Liver (tissue), 9 donors: ENCODE measurements around the gene MMP28. TPM values are rescaled to one million over a fixed set of nuclear protein-coding genes. Genes with fewer than 3 reads are reported as not detected.

Source experiments
- DNase-seq: peaks from one replicate; pipeline ENCODE4 v3.0.0-alpha.2; 2017; ENCODE audit warnings: low spot score
- H3K27ac ChIP-seq, 2 donors: one replicate each; pipeline ENCODE4 v1.7.0; 2013; ENCODE audit warnings: inconsistent platforms in 2 of 2, low read length in 2 of 2, control low read depth in 1 of 2, low read depth in 1 of 2, mild to moderate bottlenecking in 1 of 2
- H3K27me3 ChIP-seq, 4 donors: one replicate each; pipeline versions ENCODE4 v1.6.1 to v1.7.0; 2013; ENCODE audit warnings: low read length in 3 of 4, inconsistent platforms in 1 of 4, mild to moderate bottlenecking in 1 of 4, moderate library complexity in 1 of 4; ENCODE audit not compliant: control insufficient read depth in 4 of 4, insufficient read depth in 4 of 4
- H3K36me3 ChIP-seq, 4 donors: one replicate each; pipeline versions ENCODE4 v1.6.1 to v1.7.0; 2013; ENCODE audit warnings: low read length in 3 of 4, mild to moderate bottlenecking in 3 of 4, low read depth in 1 of 4, moderate library complexity in 1 of 4; ENCODE audit not compliant: control insufficient read depth in 4 of 4, insufficient read depth in 3 of 4
- H3K4me1 ChIP-seq, 4 donors: one replicate each; pipeline versions ENCODE4 v1.6.1 to v1.7.0; 2013; ENCODE audit warnings: low read length in 3 of 4, mild to moderate bottlenecking in 3 of 4, moderate library complexity in 1 of 4; ENCODE audit not compliant: control insufficient read depth in 4 of 4, insufficient read depth in 4 of 4
- H3K4me3 ChIP-seq, 3 donors: one replicate each; pipeline versions ENCODE4 v1.6.1 to v1.7.0; 2013; ENCODE audit warnings: low read length in 3 of 3, control low read depth in 1 of 3, low read depth in 1 of 3, mild to moderate bottlenecking in 1 of 3
- H3K9ac ChIP-seq, 2 donors: one replicate each; pipeline ENCODE4 v1.7.0; 2013; ENCODE audit warnings: low read length in 2 of 2, mild to moderate bottlenecking in 2 of 2, moderate library complexity in 2 of 2, control low read depth in 1 of 2, low read depth in 1 of 2
- H3K9me3 ChIP-seq, 4 donors: one replicate each; pipeline versions ENCODE4 v1.6.1 to v1.7.0; 2013; ENCODE audit warnings: low read length in 3 of 4; ENCODE audit not compliant: control insufficient read depth in 4 of 4
- EGR1 ChIP-seq, 2 donors: IDR thresholded peaks; 2 replicates each; pipeline ENCODE4 v1.6.1; 2016 to 2018; ENCODE audit warnings: antibody characterized with exemption in 2 of 2, low read depth in 2 of 2
- FOXA1 ChIP-seq: IDR thresholded peaks from 2 replicates; pipeline ENCODE4 v1.6.1; 2016; ENCODE audit warnings: antibody characterized with exemption
- FOXA2 ChIP-seq: IDR thresholded peaks from 2 replicates; pipeline ENCODE4 v1.6.1; 2016; ENCODE audit warnings: antibody characterized with exemption
- GABPA ChIP-seq, 2 donors: IDR thresholded peaks in 1 of 2; conservative IDR thresholded peaks in 1 of 2; 2 replicates each; pipeline ENCODE4 v1.6.1; 2016; ENCODE audit warnings: antibody characterized with exemption in 2 of 2, mild to moderate bottlenecking in 1 of 2, moderate library complexity in 1 of 2
- HNF4A ChIP-seq, 2 donors: conservative IDR thresholded peaks; 2 replicates each; pipeline ENCODE4 v1.6.1; 2016; ENCODE audit warnings: antibody characterized with exemption in 2 of 2, mild to moderate bottlenecking in 2 of 2
- HNF4G ChIP-seq: IDR thresholded peaks from 2 replicates; pipeline ENCODE4 v1.6.1; 2016; ENCODE audit warnings: antibody characterized with exemption
- JUND ChIP-seq, 2 donors: IDR thresholded peaks; 2 replicates each; pipeline ENCODE4 v1.6.1; 2016; ENCODE audit warnings: antibody characterized with exemption in 2 of 2
- NR2F2 ChIP-seq: IDR thresholded peaks from 2 replicates; pipeline ENCODE4 v1.6.1; 2016; ENCODE audit warnings: antibody characterized with exemption
- RAD21 ChIP-seq, 2 donors: IDR thresholded peaks; 2 replicates each; pipeline ENCODE4 v1.6.1; 2016; ENCODE audit warnings: antibody characterized with exemption in 2 of 2, mild to moderate bottlenecking in 2 of 2
- RXRA ChIP-seq, 2 donors: IDR thresholded peaks; 2 replicates each; pipeline ENCODE4 v1.6.1; 2017 to 2018; ENCODE audit warnings: antibody characterized with exemption in 2 of 2, mild to moderate bottlenecking in 1 of 2
- SP1 ChIP-seq: IDR thresholded peaks from 2 replicates; pipeline ENCODE4 v1.6.1; 2018; ENCODE audit warnings: antibody characterized with exemption, mild to moderate bottlenecking
- TAF1 ChIP-seq: conservative IDR thresholded peaks from 2 replicates; pipeline ENCODE4 v1.6.1; 2016; ENCODE audit warnings: antibody characterized with exemption, mild to moderate bottlenecking
- YY1 ChIP-seq: IDR thresholded peaks from 2 replicates; pipeline ENCODE4 v1.6.1; 2016; ENCODE audit warnings: antibody characterized with exemption, mild to moderate bottlenecking
- WGBS: extraction: QIAGEN DNeasy Blood & Tissue Kit; methylation state at CpG from one replicate; pipeline ENCODE4 v1.1.7; 2013; 5-methylcytosine and 5-hydroxymethylcytosine counted together
- polyA plus RNA-seq, 2 donors: library from polyadenylated mRNA; stranded (reverse) in 1 of 2; unstranded in 1 of 2; fragments of 200-250 nt in 1 of 2; fragments of >200 nt in 1 of 2; fragmentation: Nextera tagmentation in 1 of 2; extraction: Ambion mirVana in 1 of 2; gene quantifications; one replicate each; pipeline versions ENCODE4 v1.2.1 to v1.2.3, GENCODE V29; 2013 to 2015
- total RNA-seq, 2 donors: library from RNA; depleted of rRNA; stranded (reverse); fragments of >200 nt; gene quantifications; one replicate each; pipeline ENCODE4 v1.2.3, GENCODE V29; 2014
- TF ChIP-seq, protein P1 (sequence below): IDR thresholded peaks from 2 replicates; pipeline ENCODE4 v1.6.1; 2016; ENCODE audit warnings: antibody characterized with exemption, mild to moderate bottlenecking
- TF ChIP-seq, protein P2 (sequence below): fragments of 150-350 bp; IDR thresholded peaks from 2 replicates; pipeline ENCODE4 v1.5.1; 2017; ENCODE audit warnings: improper control_type of control experiment, low read depth, low read length; ENCODE audit not compliant: missing input control
- TF ChIP-seq, protein P3 (sequence below): IDR thresholded peaks from 2 replicates; pipeline ENCODE4 v1.6.1; 2016; ENCODE audit warnings: antibody characterized with exemption
- TF ChIP-seq, protein P4 (sequence below): IDR thresholded peaks from 2 replicates; pipeline ENCODE4 v1.6.1; 2016; ENCODE audit warnings: antibody characterized with exemption
- TF ChIP-seq, protein P5 (sequence below): IDR thresholded peaks from 2 replicates; pipeline ENCODE4 v1.6.1; 2016; ENCODE audit warnings: antibody characterized with exemption
- donor health status: healthy.
- donor health status: healthy.
- donor health status: healthy.
- donor health status: healthy.
- donor health status: healthy.

MMP28 gene
- total and polyA plus RNA-seq, 4 donors: 0.14 to 0.75 (median 0.44) TPM

DNA sequence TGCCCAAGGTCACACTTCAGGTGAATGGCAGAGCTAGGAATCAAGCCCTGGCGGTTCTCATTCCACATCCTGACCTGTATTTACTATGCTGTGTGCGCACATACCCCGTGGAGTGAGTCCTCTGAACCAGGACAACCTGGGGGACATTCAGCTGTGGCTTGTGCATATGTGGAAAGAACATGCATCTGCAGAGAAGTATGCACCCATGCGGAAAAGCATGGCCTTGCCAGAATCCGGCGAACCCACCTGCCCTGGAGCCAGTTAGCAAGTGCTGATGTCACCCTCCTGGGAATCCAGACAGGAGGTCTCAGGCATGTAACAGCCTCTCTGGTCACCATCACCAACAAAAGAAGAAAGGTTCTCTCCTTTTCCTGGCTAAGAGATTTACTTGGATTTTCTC lies 62.1 kb downstream of the MMP28 start:
- H3K27me3 ChIP-seq: no peaks in the 10 kb centered on the region

DNA sequence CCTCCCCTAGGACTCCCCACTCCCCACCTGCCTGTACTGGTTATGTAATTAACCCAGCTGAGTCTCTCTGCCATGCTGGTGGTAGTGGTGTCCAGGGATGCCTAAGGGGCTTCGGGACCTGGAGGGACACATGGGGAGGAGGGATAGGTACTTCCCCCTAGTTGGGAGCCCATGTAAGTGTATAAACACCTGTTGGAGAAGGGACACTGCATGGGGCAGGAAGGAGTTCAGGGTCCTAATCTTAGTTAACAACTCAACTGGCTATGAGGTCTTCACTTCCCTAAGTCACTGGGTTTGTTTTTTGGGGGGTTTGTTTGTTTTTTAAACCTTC lies 62.7 kb downstream of the MMP28 start:
- Histone ChIP-seq H3K27ac (no peak overlapping the region), H3K27me3 (no peaks in the 10 kb centered on the region), H3K36me3 (no peaks in the 10 kb centered on the region), H3K4me3 (no peak overlapping the region), H3K9ac (no peak overlapping the region), H3K4me1 (peaks cover 0 to 9% (median 5%) of the 10 kb centered on the region in 4 donors), H3K9me3 (no peaks in the 10 kb centered on the region)
- TF ChIP-seq HNF4G: no peak
- TF ChIP-seq HNF4A (conservative IDR thresholded peaks at IDR 0.05): no peak
- no peak for TF ChIP-seq YY1
- no peak for TF ChIP-seq RXRA (IDR thresholded peaks at IDR 0.05)
- TF ChIP-seq, protein P1, sequence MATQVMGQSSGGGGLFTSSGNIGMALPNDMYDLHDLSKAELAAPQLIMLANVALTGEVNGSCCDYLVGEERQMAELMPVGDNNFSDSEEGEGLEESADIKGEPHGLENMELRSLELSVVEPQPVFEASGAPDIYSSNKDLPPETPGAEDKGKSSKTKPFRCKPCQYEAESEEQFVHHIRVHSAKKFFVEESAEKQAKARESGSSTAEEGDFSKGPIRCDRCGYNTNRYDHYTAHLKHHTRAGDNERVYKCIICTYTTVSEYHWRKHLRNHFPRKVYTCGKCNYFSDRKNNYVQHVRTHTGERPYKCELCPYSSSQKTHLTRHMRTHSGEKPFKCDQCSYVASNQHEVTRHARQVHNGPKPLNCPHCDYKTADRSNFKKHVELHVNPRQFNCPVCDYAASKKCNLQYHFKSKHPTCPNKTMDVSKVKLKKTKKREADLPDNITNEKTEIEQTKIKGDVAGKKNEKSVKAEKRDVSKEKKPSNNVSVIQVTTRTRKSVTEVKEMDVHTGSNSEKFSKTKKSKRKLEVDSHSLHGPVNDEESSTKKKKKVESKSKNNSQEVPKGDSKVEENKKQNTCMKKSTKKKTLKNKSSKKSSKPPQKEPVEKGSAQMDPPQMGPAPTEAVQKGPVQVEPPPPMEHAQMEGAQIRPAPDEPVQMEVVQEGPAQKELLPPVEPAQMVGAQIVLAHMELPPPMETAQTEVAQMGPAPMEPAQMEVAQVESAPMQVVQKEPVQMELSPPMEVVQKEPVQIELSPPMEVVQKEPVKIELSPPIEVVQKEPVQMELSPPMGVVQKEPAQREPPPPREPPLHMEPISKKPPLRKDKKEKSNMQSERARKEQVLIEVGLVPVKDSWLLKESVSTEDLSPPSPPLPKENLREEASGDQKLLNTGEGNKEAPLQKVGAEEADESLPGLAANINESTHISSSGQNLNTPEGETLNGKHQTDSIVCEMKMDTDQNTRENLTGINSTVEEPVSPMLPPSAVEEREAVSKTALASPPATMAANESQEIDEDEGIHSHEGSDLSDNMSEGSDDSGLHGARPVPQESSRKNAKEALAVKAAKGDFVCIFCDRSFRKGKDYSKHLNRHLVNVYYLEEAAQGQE: no peak
- TF ChIP-seq, protein P2, sequence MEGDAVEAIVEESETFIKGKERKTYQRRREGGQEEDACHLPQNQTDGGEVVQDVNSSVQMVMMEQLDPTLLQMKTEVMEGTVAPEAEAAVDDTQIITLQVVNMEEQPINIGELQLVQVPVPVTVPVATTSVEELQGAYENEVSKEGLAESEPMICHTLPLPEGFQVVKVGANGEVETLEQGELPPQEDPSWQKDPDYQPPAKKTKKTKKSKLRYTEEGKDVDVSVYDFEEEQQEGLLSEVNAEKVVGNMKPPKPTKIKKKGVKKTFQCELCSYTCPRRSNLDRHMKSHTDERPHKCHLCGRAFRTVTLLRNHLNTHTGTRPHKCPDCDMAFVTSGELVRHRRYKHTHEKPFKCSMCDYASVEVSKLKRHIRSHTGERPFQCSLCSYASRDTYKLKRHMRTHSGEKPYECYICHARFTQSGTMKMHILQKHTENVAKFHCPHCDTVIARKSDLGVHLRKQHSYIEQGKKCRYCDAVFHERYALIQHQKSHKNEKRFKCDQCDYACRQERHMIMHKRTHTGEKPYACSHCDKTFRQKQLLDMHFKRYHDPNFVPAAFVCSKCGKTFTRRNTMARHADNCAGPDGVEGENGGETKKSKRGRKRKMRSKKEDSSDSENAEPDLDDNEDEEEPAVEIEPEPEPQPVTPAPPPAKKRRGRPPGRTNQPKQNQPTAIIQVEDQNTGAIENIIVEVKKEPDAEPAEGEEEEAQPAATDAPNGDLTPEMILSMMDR: no peak
- TF ChIP-seq GABPA (IDR thresholded peaks at IDR 0.05 in 1 of 2, conservative IDR thresholded peaks at IDR 0.05 in 1 of 2): no peak
- TF ChIP-seq, protein P3, sequence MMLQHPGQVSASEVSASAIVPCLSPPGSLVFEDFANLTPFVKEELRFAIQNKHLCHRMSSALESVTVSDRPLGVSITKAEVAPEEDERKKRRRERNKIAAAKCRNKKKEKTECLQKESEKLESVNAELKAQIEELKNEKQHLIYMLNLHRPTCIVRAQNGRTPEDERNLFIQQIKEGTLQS: no peak
- no peak for TF ChIP-seq FOXA2
- TF ChIP-seq SP1: no peak
- TF ChIP-seq RAD21 (IDR thresholded peaks at IDR 0.05): no peak
- TF ChIP-seq, protein P4, sequence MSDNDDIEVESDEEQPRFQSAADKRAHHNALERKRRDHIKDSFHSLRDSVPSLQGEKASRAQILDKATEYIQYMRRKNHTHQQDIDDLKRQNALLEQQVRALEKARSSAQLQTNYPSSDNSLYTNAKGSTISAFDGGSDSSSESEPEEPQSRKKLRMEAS: no peak
- TF ChIP-seq FOXA1: no peak
- no peak for TF ChIP-seq EGR1 (IDR thresholded peaks at IDR 0.05; ENCODE audit: low read depth in 2 of 2)
- TF ChIP-seq, protein P5, sequence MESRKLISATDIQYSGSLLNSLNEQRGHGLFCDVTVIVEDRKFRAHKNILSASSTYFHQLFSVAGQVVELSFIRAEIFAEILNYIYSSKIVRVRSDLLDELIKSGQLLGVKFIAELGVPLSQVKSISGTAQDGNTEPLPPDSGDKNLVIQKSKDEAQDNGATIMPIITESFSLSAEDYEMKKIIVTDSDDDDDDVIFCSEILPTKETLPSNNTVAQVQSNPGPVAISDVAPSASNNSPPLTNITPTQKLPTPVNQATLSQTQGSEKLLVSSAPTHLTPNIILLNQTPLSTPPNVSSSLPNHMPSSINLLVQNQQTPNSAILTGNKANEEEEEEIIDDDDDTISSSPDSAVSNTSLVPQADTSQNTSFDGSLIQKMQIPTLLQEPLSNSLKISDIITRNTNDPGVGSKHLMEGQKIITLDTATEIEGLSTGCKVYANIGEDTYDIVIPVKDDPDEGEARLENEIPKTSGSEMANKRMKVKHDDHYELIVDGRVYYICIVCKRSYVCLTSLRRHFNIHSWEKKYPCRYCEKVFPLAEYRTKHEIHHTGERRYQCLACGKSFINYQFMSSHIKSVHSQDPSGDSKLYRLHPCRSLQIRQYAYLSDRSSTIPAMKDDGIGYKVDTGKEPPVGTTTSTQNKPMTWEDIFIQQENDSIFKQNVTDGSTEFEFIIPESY: no peak
- TF ChIP-seq TAF1: no peak
- TF ChIP-seq NR2F2: no peak
- TF ChIP-seq JUND (IDR thresholded peaks at IDR 0.05): no peak
- DNase-seq: no peak
- 86% methylated on average over 1 of the region's 1 CpG for WGBS

More for the DNA sequence above, 62.1 kb downstream of the MMP28 start:
- peaks cover 0 to 9% (median 5%) of the 10 kb centered on the region in 4 donors for H3K4me1 ChIP-seq
- H3K36me3 ChIP-seq: no peaks in the 10 kb centered on the region
- no peak for TF ChIP-seq RAD21 (IDR thresholded peaks at IDR 0.05)
- no peaks in the 10 kb centered on the region for H3K9me3 ChIP-seq
- no peak overlapping the region for H3K27ac ChIP-seq
- H3K4me3 ChIP-seq: no peak overlapping the region
- no peak for DNase-seq
- 93% methylated on average over 6 of the region's 6 CpGs for WGBS
- no peak overlapping the region for H3K9ac ChIP-seq
